ENCODE measurements around the gene CACNB4.
A peak's percentile ranks its signal among the peaks of the same experiment; 100 is the strongest.
"Not testable (repeated sequence)": the region's sequence is repeated elsewhere in the genome, so short reads cannot be mapped to it uniquely, and the experiment has no call there.

CACNB4 gene

DNA sequence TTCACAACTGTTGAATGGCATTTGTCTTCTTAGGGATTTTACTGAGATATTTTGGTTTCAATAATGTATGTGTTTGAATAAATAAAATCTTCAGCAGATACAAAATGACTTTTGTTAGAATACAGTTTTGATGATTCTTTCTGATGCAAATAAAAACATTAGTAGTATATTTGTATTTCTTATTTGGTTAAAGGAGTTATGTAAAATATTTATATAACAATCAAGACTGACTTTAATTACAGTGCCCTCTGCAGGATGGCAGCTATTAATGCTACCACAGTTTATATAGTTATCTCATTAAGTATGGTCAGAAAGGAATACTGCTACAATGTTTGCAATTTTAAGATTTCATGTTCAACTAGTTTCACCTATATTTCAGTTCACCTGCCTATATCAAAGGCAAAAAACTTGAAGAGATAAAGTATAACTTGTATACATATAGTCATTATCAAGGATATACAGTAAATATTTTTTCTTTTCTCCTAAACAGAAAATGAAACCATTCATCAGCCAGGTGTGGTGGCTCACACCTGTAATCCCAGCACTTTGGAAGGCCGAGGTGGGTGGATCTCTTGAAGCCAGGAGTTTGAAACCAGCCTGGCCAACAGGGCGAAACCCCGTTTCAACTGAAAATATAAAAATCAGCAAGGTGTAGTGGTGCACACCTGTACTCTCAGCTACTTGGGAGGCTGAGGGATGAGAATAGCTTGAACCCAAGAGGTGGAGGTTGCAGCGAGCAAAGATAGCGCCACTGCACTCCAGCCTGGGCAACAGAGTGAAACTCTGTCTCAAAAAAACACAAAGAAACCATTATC, 290.4 kb downstream of the CACNB4 start:
- peak in 1 of 2 donors; percentile 55 for DNase-seq

DNA sequence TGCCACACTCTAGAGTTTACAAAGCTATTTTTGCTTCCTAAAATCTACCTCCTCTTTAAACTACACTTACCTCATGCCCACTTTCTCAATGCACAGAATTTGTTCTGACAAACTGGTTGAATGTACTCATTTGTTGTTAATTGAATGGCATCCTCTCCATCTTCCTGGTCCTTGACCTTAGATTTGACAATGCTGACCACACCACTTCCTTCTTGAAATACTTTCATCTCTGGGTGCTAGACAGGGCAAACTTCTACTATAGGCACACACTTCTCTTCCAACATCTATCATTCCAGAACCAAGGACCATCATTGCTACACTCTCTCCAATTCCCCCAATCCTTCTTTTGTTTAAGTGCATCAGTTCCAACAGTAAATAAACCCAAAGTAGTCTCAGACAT, 292.9 kb downstream of the CACNB4 start:
- no peak for DNase-seq

DNA sequence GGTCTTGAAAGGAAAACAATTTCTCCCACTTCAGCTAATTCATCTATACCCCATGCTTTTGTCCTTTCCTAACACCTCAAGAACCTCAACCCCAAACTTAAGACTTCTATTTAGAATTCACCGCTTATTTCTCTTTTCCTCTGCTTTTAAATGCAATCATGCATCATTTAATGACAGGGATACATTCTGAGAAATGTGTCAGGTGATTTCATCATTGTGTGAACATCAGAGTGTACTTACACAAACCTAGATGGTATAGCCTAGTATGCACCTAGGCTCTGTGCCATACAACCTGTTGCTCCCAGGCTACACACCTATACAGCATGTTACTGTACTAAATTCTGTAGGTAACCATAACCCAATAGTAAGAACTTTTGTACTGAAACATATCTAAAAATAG, 293.5 kb downstream of the CACNB4 start:
- no peak for DNase-seq

DNA sequence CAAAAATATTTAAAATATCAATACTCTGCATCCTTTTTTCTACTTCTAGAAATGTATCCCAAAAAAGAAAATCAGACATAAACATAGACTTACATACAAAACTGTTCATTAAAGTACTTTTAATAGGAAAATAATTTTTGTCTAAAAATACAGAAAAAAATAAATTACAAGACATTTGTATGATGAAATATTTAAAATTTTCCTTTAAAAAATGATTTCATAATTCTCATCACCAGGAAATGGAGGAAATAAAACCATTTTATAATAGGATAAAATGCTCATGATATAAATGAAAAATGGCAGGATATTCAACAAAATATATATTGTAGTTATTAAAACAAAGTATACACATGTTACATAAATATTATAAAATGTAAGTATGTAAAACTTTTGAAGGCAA, 295.0 kb downstream of the CACNB4 start:
- no peak for DNase-seq

DNA sequence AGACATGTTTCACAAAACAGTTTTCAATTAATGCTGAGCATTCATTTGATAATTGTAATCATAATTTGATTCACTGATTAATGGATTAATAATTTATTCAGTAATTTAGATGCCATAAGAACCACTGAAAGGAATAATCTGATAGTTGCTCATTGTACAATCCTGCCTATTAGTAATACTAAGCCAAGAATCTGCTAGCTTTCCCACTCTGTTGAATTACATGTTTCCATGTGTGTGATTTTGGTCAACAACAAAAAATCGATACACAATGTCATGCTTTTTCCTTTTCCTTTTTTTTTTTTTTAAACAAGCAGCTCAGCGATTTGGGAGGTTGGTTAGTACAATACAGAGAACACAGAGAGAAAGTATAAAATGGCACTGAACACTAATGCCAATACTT, 296.5 kb downstream of the CACNB4 start:
- no peak for DNase-seq

DNA sequence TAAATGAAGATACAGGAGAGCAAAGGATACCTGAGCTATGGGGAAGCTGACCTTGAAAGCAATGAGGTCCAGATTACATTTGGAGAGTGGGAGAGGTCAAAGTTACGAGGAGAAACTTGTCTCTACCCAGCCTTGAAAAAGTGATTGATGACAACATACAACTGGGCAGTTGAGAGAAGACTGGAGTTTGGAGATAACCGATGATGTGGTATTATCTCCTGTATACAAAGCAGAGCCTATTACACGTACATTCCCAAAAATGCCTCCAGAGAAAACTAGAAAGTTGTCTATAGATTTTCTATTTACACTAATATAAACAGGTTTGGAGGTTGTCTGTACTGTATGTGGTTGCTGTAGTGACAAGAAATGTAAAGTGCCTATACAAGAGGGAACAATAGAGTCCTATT, 299.0 kb downstream of the CACNB4 start:
- no peak for DNase-seq

DNA sequence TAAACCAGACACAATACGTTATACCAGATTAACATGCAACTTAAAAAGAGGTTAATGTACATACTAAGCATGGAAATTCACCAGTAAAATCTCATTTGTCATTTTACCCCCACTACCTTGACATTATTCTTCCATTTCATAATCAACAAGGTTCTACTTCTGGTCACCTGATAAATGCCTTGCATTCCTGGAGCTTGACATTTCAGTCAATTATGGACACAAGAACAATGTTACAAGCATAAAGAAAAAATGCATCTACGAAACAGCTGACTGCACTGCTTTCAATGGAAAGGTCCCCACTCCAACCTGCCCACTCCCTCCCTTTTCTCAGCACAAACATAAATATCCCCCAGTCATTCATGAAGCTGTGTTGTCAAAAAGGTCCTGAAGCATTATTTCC, 302.1 kb downstream of the CACNB4 start:
- DNase-seq: no peak

DNA sequence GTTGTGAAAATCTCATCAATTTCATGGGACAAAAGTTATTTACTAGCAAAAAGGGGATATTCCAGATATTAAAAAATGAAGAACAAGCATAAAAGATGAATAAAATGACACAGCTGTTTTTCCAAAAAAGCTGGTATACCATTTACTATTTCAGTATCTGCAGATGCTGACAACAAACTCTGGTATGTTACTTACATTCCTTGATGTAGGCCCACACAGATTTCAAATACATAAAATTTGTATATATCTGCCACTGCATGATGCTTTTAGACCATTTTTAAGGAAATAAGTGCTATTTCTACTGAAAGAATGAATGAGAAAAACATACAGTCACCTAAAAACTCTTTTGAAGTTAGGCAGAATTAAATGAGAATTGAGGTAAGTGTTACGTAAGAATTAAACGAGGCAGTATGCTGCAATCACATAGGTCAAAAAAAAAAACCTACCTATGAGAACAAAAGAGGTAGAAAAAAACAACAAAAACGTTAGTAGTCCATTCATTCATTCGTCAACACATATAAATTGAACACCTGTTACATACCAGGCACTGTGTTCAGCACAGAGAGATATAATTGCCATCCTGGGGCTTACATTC, 303.1 kb downstream of the CACNB4 start:
- no peak for DNase-seq

DNA sequence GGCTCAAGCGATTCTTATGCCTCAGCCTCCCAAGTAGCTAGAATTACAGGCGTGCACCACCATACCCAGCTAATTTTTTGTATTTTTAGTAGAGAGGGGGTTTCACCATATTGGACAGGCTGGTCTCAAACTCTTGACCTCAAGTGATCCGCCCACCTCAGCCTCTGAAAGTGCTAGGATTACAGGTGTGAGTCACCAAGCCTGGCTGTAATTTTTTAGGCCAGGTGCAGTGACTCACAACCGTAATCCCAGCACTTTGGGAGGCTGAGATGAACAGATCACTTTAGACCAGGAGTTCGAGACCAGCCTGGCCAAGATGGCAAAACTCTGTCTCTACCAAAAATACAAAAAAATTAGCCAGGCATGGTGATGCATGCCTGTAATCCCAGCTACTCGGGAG, 304.4 kb downstream of the CACNB4 start:
- DNase-seq: not testable (repeated sequence)

DNA sequence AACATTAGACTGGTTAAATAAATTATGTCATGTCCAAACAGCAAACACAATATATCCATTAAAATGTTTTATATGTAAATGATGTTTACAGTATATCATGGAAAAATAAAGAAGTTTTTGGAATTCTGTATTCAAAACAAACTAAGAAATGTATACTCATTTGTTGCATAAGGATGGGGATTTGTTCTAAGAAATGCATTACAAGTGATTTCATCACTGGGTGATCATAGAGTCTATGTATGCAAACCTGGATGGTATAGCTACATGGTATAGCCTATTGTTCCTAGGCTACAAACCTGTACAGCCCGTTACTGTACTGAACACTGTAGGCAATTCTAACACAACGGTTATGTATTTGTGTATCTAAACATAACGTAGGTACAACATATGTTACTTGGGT, 305.7 kb downstream of the CACNB4 start:
- DNase-seq: no peak

DNA sequence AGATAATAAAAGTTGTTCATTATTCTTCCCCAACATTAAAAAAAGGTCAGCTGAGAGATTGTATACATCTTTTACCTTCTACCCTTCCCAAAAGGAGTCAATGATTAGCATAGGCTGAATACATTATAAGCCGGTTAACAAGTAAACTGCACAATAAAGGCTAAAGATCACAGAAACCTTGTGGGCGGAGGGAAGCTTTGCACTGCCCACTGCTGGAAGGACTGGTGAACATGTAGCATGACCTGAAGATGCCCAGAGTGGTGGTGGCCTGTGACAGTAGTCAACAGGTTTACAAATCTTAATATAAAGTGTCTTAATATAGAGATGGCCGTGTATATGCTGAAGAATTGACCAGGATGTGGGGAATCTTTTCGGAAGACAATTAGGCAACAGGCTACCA, 306.3 kb downstream of the CACNB4 start:
- no peak for DNase-seq

DNA sequence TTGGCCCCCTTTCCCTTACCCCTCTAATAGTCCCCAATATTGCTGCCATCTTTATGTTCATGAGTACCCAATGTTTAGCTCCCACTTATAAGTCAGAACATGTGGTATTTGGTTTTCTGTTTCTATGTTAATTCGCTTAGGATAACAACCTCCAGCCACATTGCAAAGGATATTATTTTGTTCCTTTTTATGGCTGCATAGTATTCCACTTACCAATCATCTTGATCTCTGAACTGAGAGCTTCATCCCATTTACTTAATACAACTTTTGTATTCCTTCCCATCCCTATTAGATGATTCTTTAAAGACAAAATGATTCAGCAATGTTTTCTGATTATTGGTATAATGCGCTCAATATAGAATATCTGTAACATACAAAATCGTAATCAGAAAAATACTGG, 307.3 kb downstream of the CACNB4 start:
- no peak for DNase-seq

DNA sequence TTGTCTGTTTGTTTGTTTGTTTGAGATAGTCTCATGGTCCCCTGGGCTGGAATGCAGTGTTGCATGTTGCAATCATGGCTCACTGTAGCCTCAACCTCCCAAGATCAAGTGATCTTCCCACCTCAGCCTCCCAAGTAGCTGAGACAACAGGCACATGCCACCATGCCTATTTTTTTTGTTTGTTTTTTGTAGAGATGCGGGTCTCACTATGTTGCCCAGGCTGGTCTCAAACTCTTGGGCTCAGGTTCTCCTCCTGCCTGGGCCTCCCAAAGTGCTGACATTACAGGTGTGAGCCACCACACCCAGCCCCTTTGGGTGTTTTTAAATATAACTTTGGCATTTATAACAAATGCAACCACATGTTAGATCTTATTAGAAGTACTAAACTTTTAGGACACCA, 308.2 kb downstream of the CACNB4 start:
- DNase-seq: no peak

DNA sequence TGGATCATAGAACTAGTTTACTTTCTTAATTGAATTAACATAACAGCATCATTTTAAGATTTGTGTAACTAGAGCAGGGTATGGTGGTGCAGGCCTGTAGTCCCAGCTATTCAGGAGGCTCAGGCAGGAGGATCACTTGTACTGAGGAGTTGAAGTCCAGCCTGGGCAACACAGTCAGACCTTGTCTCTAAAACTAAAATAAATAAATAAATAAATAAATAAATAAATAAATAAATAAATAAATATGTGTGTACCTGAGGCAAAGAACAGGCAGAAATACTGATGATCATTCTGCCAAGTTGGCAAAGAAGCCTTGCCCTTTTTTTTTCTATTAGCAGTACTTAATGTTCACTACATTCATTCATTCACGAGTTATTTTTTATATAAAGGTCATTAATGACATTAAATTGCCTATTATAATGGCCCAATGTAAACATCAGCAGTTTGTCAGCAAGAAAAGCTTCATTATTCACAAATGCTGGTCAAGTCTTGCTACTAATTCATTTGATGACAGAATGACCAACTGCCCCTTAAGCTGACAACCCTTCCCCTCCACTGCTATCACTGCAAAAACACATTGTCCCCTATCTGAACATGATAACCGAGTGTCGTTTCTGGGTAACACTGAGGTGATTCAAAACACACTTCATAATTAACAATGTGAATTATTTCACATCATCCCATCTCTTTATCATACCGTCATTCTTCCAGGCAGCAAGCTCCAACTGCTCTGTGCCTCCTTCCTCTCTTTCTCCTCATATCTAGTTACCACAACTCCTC, 309.6 kb downstream of the CACNB4 start:
- DNase-seq: no peak

DNA sequence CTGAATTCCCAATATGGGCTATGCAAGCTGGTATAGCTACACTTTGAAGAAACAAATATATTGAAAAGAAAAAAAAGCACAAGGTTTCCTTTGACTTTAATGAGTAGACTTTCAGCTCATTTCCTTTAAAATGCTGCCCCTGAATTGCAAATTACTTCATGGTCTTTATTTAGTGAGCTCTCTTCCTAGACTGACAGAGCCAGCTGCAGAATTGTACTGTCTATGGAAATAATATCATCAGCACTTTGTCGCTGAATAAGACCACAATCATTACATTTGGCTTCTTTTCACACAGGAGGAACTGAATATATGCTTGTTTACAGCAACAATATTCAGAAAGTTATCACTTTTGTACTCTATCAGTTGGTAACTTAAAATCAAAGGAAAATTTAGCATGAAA, 312.4 kb downstream of the CACNB4 start:
- no peak for DNase-seq

DNA sequence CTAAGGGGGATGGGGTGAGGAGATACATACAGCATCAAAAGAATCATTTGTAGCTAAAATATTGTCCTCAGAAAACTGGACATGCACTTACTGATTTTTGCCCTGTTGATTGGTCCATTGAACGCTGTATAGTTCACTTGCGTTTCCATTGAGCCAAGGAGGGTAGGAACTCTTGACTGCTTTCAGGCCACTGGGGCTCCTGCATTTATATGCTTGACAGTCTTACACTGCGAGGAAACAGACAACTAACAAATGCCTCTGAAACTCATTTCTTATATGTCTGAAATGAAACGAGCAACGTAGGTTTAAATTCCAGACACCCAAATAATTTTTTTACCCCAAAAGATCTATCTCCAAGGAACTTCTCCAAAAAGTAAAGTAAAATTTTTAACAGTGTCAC, 312.8 kb downstream of the CACNB4 start:
- DNase-seq: no peak

DNA sequence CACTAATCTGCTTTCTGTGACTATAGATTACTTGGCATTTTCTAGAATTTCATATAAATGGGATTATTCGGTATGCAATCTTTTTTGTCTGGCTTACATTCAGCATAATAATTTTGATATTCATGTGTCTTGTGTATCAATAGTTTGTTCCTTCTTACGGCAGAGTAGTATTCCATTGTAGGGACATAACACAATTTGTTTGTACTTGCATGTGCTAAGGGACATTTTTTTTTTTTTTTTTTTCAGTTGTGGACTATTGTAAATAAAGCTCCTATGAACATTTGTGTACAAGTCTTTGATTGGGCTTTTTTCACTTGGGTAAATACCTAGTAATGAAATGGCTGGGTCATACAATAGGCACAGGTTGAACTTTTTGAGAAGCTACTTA, 315.7 kb downstream of the CACNB4 start:
- no peak for DNase-seq

Measured in CD4-positive, alpha-beta T cell treated with Interferon alpha-2 for 1 hour (primary cell).